Stimulated activated CD4-positive, alpha-beta T cell treated with anti-CD3 and anti-CD28 coated beads, TNF-alpha, amount 100 ng/mL, for 24 hours (primary cell): ENCODE measurements around the gene CDC42SE1.

Experiments used
- DNase-seq, 3 experiments: peaks; one replicate each; pipeline ENCODE4 v3.0.0-alpha.2; 2020; ENCODE audit warnings: low read depth in 3 of 3

The CDC42SE1 gene

GRCh38 chr1:151054971-151055547, 4.4 kb downstream of the CDC42SE1 start:
- no peak for DNase-seq

GRCh38 chr1:151051356-151052009, 7.9 kb downstream of the CDC42SE1 start:
- no peak for DNase-seq

- no peak for DNase-seq
Measured at GRCh38 chr1:151050051-151050688, 9.3 kb downstream of the CDC42SE1 start.

- no peak for DNase-seq
Measured at GRCh38 chr1:151049458-151049857, 10.0 kb downstream of the CDC42SE1 start.

- no peak for DNase-seq
Measured at GRCh38 chr1:151048645-151049032, 10.8 kb downstream of the CDC42SE1 start.

- DNase-seq, result peak in 1 of 3 experiments; percentile 49
Measured at GRCh38 chr1:151047925-151048644, 11.3 kb downstream of the CDC42SE1 start.

DNA sequence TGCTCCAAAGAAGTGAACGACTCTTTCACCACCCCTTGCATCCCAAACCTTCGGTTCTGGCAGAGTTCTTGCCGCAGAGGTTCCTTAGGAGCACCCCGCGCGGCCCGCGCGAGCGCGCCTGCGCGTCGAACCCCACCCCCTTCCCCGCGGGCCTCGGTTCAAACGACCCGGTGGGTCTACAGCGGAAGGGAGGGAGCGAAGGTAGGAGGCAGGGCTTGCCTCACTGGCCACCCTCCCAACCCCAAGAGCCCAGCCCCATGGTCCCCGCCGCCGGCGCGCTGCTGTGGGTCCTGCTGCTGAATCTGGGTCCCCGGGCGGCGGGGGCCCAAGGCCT, 11.9 kb downstream of the CDC42SE1 start, which contains the start of gene C1orf56:
TSS of gene C1orf56 (plus strand) at position 161 of the 334 bp plus-strand sequence. CDS start at position 258, 97 bp downstream.
- peak in 2 of 3 experiments; percentile 48 to 57 for DNase-seq

GRCh38 chr1:151043163-151043562, 16.3 kb downstream of the CDC42SE1 start:
- no peak for DNase-seq

- DNase-seq, result no peak
Measured at GRCh38 chr1:151039521-151039920, 19.9 kb downstream of the CDC42SE1 start.

DNA sequence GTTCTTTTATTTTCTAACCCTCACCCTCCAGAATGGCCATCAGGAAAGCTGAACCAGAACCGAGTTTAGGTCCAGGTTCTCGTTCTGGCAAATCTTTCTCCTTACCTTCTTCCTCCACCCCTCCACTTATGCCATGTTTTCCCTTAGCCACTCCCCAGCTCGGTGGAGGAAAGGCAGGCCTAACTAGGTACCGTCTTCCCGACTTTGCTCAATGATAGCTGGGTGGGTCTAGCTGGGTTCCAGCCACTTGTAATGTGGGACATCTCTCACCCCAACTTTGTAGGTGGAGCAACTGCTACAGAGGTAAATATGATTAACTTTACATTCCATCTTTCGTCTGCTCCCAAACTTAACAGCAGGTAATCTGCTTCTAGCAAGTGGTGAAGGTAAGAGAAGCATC, 22.4 kb downstream of the CDC42SE1 start:
- DNase-seq, result no peak

- no peak for DNase-seq
Measured at GRCh38 chr1:151036356-151036755, 23.1 kb downstream of the CDC42SE1 start, which contains the start of gene BNIPL. TSS of gene BNIPL (plus strand) at chr1:151036586. CDS start at chr1:151036726, 140 bp downstream.

DNA sequence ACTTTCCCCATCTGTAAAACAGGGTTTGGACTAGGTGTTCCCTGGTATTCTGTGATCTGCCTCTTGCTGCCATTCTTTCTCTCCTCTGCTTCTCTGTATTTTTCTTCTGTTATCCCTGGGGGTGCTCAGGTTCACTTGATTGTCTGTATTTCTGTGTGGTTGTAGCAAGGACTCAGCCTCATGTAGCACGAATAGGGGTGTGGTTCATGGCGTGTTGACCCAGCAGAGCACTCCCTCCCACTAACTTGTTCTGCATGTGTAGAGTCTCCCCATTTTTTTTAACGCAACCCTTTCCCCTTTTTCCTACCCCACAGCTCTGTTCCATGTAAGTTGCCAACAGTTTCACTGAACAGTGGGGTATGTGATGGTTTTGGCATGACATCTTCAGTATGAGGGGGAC, 24.3 kb downstream of the CDC42SE1 start:
- DNase-seq, result no peak

GRCh38 chr1:151032164-151032563, 27.3 kb downstream of the CDC42SE1 start:
- no peak for DNase-seq

DNA sequence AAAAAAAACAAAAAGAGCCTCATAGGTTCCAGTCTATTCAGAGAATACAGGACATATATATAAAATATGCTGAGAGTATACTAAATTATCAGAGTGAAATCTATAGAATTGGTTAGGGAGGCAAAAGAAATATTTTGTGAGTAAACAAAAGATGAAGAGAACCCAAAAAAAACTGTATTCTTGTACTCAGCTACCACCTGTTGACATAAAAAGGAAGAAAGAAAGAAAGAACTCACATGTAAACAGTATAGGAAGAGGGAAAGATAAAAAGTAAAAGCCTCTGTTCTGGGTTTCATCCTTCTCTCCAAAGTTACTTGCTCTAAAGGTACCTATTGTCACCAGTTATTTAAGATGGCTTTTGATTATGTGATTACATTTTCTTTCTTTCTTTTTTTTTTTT, 33.0 kb downstream of the CDC42SE1 start:
- no peak for DNase-seq

- DNase-seq, result peak; percentile 66 to 77 (median 75)
Measured at GRCh38 chr1:151024540-151025146, 34.8 kb downstream of the CDC42SE1 start.

- DNase-seq, result no peak
Measured at GRCh38 chr1:151013518-151013917, 45.9 kb downstream of the CDC42SE1 start.

GRCh38 chr1:151012684-151013471, 46.5 kb downstream of the CDC42SE1 start:
- no peak for DNase-seq

DNA sequence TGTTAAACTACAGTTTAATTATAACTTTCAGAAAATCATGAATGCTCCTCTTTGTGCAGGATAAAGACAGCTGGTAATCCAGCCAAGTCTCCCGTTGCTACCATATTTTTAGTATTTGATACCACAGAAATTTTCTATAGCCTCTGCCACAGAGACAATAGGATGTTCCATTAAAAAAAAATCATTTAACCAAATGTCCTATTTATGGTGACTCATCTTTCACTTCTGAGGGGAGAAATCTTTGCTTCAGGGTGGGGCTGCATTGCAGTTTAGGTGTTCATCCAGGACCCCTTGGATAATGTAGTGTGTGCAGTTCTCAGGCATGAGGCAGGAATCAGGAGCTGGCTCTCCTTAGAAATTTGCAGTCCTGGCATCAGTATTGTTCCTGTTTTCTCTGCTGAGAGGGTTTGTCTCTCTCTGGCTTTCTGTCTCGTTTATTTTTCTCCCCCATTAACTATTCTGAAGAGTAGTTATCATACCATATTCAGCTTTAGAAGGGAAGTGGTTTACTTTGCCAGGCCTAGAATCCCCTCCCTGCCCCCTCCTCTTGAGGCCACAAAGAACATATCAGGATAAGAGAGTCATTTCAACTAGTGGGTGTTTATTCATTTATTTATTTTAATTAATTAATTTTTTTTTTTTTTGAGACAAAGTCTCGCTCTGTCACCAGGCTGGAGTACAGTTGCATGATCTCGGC, 48.1 kb downstream of the CDC42SE1 start:
- no peak for DNase-seq

- DNase-seq, result no peak
Measured at GRCh38 chr1:151010346-151010726, 49.1 kb downstream of the CDC42SE1 start.

DNA sequence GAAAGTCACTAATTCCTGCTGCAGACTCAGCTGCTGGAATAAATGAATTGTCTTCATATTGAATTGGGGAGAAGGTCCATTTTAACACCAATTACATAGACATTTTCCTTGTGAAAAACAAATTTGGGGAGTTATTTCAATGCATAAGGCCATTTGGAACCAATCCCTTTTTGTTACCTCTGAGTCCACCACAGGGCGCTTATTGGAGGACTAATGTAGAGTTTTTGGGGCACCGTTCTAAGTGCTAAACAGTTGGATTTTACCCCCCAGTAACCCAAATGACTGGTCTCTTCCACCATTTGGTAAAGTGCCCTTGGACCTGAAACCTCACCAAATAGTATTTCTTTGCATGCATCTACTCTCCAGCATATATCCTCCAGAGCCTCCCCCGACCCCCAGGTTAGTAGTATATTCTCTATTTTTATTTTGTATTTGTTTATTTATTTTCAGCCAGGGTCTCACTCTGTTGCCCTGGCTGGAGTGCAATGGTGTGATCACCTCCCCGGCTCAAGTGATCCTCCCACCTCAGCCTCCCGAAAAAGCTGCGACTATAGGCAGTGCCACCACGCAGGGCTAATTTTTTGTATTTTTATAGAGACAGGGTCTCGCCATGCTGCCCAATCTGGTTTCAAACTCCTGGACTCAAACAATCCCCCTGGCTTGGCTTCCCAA, 49.6 kb downstream of the CDC42SE1 start:
- DNase-seq, result no peak
